NCI-H345 (cell line): ENCODE results near the gene CLINT1.
A peak's percentile ranks its signal among the peaks of the same experiment; 100 is the strongest.

Experiments
- DNase-seq: peaks from one replicate; lab custom pipeline; 2025; lab: John Stamatoyannopoulos, UW

Gene CLINT1

GRCh38 chr5:157820593-157821252 lies 38.2 kb downstream of the CLINT1 start:
- DNase-seq: peak; percentile 26

- no peak for DNase-seq
Measured at GRCh38 chr5:157819502-157820115, 39.3 kb downstream of the CLINT1 start.

GRCh38 chr5:157818368-157818767 lies 40.6 kb downstream of the CLINT1 start:
- DNase-seq: no peak

- no peak for DNase-seq
Measured at GRCh38 chr5:157817928-157818327, 41.0 kb downstream of the CLINT1 start.

GRCh38 chr5:157817387-157817702 lies 41.6 kb downstream of the CLINT1 start:
- no peak for DNase-seq

- DNase-seq: peak; percentile 4
Measured at GRCh38 chr5:157816682-157817386, 42.1 kb downstream of the CLINT1 start.

GRCh38 chr5:157812086-157812485 lies 46.9 kb downstream of the CLINT1 start:
- no peak for DNase-seq

DNA sequence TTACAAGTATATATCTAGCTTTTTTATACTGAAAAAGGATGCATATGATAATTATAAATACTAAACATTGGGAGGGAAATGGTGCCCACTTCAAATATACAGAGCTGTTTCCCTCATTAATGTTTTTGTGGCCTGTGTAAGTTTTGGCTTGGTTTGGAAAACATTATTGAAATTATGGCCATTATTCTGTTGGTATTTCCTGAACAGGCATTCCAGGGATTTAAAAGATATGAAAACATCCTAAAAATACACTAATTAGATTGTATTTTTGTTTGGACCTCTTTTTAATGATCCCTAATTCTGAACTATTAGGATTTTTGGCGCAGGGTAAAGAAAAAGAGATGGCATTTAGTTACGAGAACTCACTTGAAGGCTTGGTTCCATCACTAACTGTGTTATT lies 50.9 kb downstream of the CLINT1 start:
- DNase-seq: no peak

DNA sequence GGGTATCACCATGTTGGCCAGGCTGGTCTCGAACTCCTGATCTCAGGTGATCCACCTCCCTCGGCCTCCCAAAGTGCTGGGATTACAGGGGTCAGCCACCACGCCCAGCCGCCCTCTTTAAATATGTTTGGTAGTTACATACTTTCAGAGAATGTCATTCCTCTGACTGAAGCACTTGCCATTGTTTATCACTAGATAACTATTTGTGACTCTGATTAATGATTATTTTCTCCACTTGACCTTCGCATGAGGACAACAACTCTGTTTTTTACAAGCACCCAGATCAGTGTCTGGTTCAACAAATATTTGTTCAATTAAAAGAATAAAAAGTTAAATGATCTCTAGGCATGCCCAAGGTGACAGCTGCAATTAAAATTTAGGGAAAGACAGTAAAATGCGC lies 56.2 kb downstream of the CLINT1 start:
- DNase-seq: no peak

GRCh38 chr5:157800137-157800536 lies 58.8 kb downstream of the CLINT1 start:
- DNase-seq: no peak

GRCh38 chr5:157799578-157799977 lies 59.4 kb downstream of the CLINT1 start:
- DNase-seq: no peak

- DNase-seq: no peak
Measured at GRCh38 chr5:157793301-157793700, 65.6 kb downstream of the CLINT1 start.

DNA sequence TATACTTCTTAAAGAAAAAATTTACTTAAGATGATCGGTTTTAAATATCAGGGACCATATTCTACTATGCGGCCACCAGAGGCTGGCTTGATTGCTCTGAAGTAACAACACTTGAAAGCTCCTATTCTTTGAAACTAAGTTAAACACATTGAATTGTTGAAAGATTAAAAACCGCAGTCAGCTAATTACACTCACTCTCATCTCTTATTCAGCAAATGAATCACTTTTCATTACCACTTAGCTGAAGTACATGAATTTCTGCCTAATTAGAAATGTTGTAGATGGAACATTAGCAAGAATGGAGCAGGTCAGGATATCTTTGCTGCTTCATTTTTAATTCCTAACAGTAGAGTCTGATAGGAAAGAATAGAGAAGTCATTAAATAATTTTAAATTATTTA lies 73.1 kb downstream of the CLINT1 start:
- DNase-seq: no peak

- DNase-seq: no peak
Measured at GRCh38 chr5:157779221-157779620, 79.7 kb downstream of the CLINT1 start.

- DNase-seq: peak; percentile 71
Measured at GRCh38 chr5:157778121-157778805, 80.7 kb downstream of the CLINT1 start.

DNA sequence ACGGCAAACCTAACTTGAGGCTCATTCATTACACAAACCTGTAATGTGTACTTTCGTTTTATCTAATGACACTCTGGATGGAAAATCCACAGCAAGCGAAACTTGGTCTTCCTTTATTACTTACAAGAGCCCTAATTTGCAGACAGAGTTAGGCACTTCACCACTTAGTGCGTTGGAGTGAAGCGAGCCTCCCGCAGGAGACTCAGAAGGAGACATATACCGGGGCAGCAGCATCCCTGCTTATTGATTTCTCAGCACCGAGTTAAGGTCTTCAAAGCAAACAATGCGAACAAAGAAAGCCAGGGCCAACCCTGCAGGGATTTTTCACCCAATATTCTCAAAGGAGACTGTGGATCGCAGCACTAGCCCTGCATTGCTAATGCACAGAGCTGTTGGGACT lies 86.8 kb downstream of the CLINT1 start:
- DNase-seq: no peak

- no peak for DNase-seq
Measured at GRCh38 chr5:157770665-157771064, 88.3 kb downstream of the CLINT1 start.

GRCh38 chr5:157767689-157768088 lies 91.3 kb downstream of the CLINT1 start:
- no peak for DNase-seq

DNA sequence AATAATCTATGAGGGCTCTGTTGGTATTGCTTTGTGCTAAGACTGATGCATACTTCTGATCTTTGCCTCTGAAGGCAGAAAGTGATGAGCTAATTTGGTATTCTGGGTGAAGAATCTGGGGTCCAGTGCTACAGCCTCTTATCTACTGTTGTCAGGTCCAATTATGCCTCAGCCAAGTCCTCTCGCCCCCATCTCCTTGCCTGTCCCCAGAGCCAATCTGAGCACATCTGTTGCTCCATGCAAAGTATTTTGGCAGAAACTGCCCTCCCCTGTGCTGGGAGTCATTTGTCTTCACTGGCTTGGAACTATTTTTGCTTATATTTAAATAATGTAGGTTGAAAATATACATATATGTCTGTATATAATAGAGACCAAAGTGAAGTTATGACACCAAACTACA lies 92.0 kb downstream of the CLINT1 start:
- DNase-seq: no peak

DNA sequence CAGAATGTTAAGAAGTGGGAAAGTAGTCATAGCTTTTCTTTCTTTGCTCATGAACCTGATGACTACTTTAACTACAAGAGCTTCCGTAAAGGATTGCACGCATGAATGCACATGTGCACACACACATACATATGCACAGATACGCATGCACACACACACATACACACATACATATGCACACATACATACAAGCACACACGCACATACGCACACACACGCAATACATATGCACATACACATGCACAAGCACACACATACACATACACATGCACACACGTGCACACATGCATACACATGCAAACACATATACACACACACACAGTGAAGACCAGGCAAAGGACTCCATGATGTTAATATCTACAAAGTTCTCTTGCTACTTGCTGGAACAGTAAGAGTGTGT lies 92.5 kb downstream of the CLINT1 start:
- no peak for DNase-seq

DNA sequence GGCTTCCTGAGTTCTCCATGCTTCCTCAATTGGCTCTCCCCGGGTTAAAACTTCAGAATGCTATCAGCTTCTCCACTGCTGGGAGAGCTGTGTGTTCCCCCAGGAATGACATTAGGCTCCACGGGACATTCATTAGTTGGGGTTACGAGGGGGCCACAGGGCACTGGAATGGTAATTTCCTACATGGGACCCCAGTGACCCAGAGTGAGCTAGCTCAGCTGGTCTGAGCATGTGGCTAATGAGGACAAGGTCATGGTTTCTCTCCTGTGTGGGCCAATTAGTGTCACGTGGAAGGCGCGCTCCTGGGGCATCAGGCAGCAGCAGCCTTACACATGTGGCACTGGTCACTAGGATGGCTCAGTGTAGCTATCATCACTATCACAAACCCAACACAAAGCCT lies 94.4 kb downstream of the CLINT1 start:
- no peak for DNase-seq

DNA sequence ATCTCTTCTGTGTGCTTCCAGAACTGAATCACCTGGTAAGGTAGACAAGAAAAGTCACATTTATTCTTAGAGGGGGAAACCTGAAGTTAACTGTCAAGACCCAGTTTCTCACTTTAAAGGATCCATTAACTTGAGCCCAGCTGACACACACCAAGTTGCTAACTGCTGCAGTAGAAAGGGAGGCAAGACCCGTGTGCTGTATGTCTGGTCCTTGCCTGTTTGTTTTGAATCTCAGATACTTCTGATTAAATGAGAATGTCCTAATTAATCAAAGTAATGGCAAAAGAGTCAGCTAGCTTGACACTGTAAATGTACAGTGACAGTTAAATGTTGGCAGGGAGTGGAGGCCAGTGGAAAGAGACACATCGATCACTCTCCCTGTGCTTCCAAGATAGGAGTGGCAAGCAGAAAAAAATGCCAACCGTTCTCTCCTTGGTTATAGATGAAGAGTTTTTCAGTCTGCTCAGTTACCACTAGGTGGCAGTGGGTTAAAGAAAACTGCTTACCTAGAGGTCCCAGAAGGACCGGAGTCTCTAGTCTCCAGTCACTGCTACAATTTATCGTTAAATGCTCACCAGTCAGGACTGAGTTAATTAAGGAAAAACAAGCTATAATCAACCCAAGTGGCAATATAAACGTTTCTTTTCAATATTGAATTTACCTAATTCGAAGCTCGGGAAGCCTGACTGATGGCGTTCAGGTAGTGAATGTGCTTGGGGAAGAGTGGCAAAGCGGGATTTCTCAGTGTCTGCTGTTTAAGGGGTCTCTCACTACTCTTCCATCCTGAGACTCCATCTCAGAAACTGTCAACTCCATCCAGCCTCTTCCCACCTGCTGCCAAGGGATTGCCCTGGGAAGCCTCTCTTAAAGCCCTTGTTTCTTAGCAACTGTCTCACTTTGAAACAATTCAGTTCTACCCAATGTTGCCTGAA lies 97.0 kb downstream of the CLINT1 start:
- peak; percentile 78 for DNase-seq
